ENCODE measurements around the gene BCAS1. TPM values are rescaled to one million over a fixed set of nuclear protein-coding genes. Genes with fewer than 3 reads are reported as not detected.

BCAS1 gene
- total RNA-seq = under 0.01 and 0.65 TPM in 2 replicates

- no peak for DNase-seq (ENCODE audit: low read depth)
- TF ChIP-seq, protein P1, sequence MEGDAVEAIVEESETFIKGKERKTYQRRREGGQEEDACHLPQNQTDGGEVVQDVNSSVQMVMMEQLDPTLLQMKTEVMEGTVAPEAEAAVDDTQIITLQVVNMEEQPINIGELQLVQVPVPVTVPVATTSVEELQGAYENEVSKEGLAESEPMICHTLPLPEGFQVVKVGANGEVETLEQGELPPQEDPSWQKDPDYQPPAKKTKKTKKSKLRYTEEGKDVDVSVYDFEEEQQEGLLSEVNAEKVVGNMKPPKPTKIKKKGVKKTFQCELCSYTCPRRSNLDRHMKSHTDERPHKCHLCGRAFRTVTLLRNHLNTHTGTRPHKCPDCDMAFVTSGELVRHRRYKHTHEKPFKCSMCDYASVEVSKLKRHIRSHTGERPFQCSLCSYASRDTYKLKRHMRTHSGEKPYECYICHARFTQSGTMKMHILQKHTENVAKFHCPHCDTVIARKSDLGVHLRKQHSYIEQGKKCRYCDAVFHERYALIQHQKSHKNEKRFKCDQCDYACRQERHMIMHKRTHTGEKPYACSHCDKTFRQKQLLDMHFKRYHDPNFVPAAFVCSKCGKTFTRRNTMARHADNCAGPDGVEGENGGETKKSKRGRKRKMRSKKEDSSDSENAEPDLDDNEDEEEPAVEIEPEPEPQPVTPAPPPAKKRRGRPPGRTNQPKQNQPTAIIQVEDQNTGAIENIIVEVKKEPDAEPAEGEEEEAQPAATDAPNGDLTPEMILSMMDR (conservative IDR thresholded peaks at IDR 0.05; ENCODE audit: low read depth, low read length) = no peak
- no peak within 1 kb of the TSS for H3K4me3 ChIP-seq (ENCODE audit: low read depth, low read length)
Measured at GRCh38 chr20:54070187-54070987, at the start of gene BCAS1. TSS of gene BCAS1 (minus strand) at chr20:54070594. CDS start at chr20:54058718, 11,876 bp downstream.

- DNase-seq (ENCODE audit: low read depth) = no peak
- no peak overlapping the region for H3K4me3 ChIP-seq (ENCODE audit: low read depth, low read length)
- TF ChIP-seq, protein P1 (conservative IDR thresholded peaks at IDR 0.05; ENCODE audit: low read depth, low read length) = no peak
Measured at GRCh38 chr20:54119744-54120143, 49.4 kb upstream of the BCAS1 start.

DNA sequence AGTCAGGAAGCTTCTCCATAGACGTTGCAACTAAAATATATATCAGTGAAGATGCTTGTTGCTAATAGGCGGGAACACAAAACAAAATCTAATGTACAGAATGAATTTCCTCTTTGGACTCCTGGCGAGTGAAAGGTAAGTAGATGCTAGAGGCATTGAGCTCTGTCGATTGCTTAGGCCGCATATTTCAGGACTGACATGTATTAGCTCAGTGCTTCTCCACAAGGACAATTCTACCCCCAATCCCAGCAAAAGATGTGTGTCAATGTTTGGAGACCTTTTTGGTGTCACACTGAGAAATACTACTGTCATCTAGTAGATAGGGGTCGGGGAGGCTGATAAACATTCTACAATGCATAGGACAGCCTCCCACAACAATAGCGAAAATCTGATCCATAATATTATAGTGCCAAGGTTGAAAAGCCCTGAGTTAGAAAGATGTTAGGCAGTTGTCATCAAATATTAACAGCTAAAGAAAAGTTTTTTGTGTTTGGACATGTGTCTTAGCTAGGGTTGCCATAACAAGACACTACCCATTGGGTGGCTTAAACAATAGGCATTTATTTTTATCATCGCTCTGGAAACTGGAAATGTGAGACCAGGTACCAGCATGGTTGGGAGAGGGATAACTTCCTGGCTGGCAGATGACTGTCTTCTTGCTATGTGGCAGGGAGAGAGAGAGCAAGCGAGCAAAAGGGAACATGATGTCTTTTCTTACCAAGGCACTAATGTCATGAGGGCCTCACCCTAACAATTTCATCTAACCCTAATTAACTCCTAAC is 48.0 kb upstream of the BCAS1 start:
- no peak for DNase-seq (ENCODE audit: low read depth)

DNA sequence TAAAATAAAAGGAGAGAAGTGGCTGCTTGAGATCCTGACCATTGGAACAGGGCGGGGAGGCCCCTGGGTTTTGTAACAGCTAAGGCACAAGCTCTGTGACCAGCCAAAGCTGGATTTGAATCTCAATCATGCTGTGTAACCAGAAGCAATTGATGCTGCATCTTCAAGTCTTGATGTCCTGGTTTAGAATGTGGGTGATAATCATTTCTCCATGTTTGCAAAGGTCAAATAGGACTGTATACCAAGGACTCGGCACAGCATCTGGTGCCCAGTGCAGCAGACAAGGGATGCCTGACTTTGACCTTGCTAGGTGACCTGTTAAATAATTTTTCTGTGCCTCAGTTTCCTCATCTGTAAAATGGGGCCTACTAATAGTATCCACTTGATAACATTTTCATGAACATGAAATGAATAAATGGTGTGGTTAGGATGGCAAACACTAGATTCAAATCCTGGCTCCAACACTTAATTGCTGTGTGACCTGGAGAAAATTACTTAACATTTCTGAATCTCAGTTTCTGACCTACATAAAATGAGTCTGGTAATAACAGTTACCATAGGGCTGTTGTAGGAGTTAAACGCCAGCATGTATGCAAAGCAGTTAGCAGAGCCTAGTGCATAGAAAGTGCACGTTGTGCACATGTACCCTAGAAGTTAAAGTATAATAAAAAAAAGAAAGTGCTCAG is 46.3 kb upstream of the BCAS1 start:
- H3K4me3 ChIP-seq (ENCODE audit: low read depth, low read length) = no peak overlapping the region
- no peak for DNase-seq (ENCODE audit: low read depth)
- TF ChIP-seq, protein P1 (conservative IDR thresholded peaks at IDR 0.05; ENCODE audit: low read depth, low read length) = no peak

More for the DNA sequence above, 48.0 kb upstream of the BCAS1 start:
- TF ChIP-seq, protein P1 (conservative IDR thresholded peaks at IDR 0.05; ENCODE audit: low read depth, low read length) = no peak
- H3K4me3 ChIP-seq (ENCODE audit: low read depth, low read length) = no peak overlapping the region

GRCh38 chr20:54115172-54115854 is 44.9 kb upstream of the BCAS1 start:
- no peak overlapping the region for H3K4me3 ChIP-seq (ENCODE audit: low read depth, low read length)
- no peak for DNase-seq (ENCODE audit: low read depth)
- TF ChIP-seq, protein P1 (conservative IDR thresholded peaks at IDR 0.05; ENCODE audit: low read depth, low read length) = no peak

- TF ChIP-seq, protein P1 (conservative IDR thresholded peaks at IDR 0.05; ENCODE audit: low read depth, low read length) = no peak
- DNase-seq (ENCODE audit: low read depth) = no peak
- no peak overlapping the region for H3K4me3 ChIP-seq (ENCODE audit: low read depth, low read length)
Measured at GRCh38 chr20:54114109-54114508, 43.7 kb upstream of the BCAS1 start.
